ENCODE data around the gene PEX14. TPM values are rescaled to one million over a fixed set of nuclear protein-coding genes. Genes with fewer than 3 reads are reported as not detected.

PEX14 gene
- total RNA-seq, 1 experiment from 2014 or later: 36.0 TPM

DNA sequence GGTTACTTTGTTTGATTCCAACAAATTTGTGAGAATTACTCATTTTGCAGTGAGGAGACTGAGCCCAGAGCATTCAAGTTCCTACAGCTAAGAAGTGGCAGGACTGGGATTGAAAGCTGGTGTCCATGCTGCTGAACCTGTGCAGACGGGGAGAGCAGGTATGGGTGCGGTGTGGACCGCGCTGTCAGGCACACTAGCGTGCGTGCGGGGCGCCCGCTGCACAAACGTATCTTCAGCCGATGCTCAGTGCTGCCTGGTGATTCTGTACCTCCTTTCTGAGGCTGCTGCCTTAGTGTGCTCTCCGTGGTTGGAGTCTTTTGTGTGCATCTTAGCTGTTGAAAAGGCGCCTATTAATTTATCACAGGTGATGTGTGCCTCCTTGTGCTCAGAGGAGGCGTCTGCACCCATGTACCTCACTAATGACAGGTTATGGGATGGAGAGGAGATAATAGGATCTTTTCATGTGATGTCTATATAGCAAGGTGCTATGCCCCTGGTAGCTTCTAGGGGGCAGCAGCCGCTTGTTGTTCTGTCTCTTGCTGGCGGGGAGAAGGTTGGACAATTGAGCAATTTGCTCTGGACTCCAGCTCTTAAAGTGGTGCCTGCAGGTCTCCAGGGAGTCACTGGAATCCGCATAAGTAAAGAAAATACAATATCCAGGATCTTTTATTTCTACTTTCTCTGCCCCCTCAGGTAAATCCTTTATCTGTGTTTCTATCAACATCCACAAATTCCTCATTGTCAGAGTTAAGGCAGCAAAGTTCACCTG lies 32.5 kb downstream of the PEX14 start:
- H3K27ac ChIP-seq (ENCODE audit: low read length): peak overlapping the region; percentile 94
- no peak overlapping the region for H3K4me3 ChIP-seq (ENCODE audit: low read depth in 2 of 2, low read length in 2 of 2)
- H3K9me3 ChIP-seq (ENCODE audit: control insufficient read depth, insufficient read depth, low read depth, low read length): no peaks in the 10 kb centered on the region
- no peaks in the 10 kb centered on the region for H3K27me3 ChIP-seq (ENCODE audit: control insufficient read depth, insufficient read depth, low read length)
- ChIA-PET CTCF (interaction anchor here (0.5 to 1.3 kb wide), 9 partner anchors 8 to 495 kb away, joined by 3 to 13 read pairs (median 3); no protein-coding TSS in a partner anchor), POLR2A (no interaction called here)
- no TSS peak for BruUV-seq (replicated peaks)
- peak; percentile 95 for TF ChIP-seq CTCF (IDR thresholded peaks at IDR 0.05)
- no peak for TF ChIP-seq TCF7L2 (IDR thresholded peaks at IDR 0.05; ENCODE audit: low read depth, low read length)
- in situ Hi-C loops (cut with HindIII; ENCODE audit: low pct_unique_long_range_greater_than_20kb, low sequenced_read_pairs): no loop called here
- H3K36me3 ChIP-seq (ENCODE audit: control insufficient read depth, insufficient read depth, low read length): no peaks in the 10 kb centered on the region
- ATAC-seq: peak; percentile 74
- peaks cover 69% of the 10 kb centered on the region for H3K4me1 ChIP-seq (ENCODE audit: control insufficient read depth, insufficient read depth, low read length)
- intact Hi-C loops (cut with micrococcal nuclease; ENCODE audit: unreplicated experiment): no loop called here
- DNase-seq (ENCODE audit: low read depth, low spot score): peak; percentile 67

- no TSS peak for BruUV-seq (replicated peaks)
- intact Hi-C loops (cut with micrococcal nuclease; ENCODE audit: unreplicated experiment): no loop called here
Observed at GRCh38 chr1:10508511-10508951, 33.8 kb downstream of the PEX14 start.

More at GRCh38 chr1:10508511-10508951, 33.8 kb downstream of the PEX14 start:
- Histone ChIP-seq H3K27ac (ENCODE audit: low read length) (peak overlapping the region; percentile 94), H3K4me1 (ENCODE audit: control insufficient read depth, insufficient read depth, low read length) (peaks cover 80% of the 10 kb centered on the region), H3K36me3 (ENCODE audit: control insufficient read depth, insufficient read depth, low read length) (no peaks in the 10 kb centered on the region), H3K9me3 (ENCODE audit: control insufficient read depth, insufficient read depth, low read depth, low read length) (no peaks in the 10 kb centered on the region), H3K27me3 (ENCODE audit: control insufficient read depth, insufficient read depth, low read length) (no peaks in the 10 kb centered on the region), H3K4me3 (ENCODE audit: low read depth in 2 of 2, low read length in 2 of 2) (no peak overlapping the region)
- in situ Hi-C loops (cut with HindIII; ENCODE audit: low pct_unique_long_range_greater_than_20kb, low sequenced_read_pairs): no loop called here
- peak; percentile 52 for TF ChIP-seq TCF7L2 (IDR thresholded peaks at IDR 0.05; ENCODE audit: low read depth, low read length)
- TF ChIP-seq, protein P1, sequence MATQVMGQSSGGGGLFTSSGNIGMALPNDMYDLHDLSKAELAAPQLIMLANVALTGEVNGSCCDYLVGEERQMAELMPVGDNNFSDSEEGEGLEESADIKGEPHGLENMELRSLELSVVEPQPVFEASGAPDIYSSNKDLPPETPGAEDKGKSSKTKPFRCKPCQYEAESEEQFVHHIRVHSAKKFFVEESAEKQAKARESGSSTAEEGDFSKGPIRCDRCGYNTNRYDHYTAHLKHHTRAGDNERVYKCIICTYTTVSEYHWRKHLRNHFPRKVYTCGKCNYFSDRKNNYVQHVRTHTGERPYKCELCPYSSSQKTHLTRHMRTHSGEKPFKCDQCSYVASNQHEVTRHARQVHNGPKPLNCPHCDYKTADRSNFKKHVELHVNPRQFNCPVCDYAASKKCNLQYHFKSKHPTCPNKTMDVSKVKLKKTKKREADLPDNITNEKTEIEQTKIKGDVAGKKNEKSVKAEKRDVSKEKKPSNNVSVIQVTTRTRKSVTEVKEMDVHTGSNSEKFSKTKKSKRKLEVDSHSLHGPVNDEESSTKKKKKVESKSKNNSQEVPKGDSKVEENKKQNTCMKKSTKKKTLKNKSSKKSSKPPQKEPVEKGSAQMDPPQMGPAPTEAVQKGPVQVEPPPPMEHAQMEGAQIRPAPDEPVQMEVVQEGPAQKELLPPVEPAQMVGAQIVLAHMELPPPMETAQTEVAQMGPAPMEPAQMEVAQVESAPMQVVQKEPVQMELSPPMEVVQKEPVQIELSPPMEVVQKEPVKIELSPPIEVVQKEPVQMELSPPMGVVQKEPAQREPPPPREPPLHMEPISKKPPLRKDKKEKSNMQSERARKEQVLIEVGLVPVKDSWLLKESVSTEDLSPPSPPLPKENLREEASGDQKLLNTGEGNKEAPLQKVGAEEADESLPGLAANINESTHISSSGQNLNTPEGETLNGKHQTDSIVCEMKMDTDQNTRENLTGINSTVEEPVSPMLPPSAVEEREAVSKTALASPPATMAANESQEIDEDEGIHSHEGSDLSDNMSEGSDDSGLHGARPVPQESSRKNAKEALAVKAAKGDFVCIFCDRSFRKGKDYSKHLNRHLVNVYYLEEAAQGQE (IDR thresholded peaks at IDR 0.05; ENCODE audit: insufficient read depth in 1 of 2, low read depth in 2 of 2, low read length in 1 of 2): no peak
- no peak for DNase-seq (ENCODE audit: low read depth, low spot score)
- ChIA-PET CTCF (interaction anchor here (0.5 to 0.9 kb wide), 5 partner anchors 122 to 504 kb away, joined by 3 to 4 read pairs (median 3); partner anchors contain the start of gene TARDBP), POLR2A (no interaction called here)
- peak; percentile 13; the same call in 1 of the 2 replicates for ATAC-seq

Measured in Panc1 (cell line).